GOT3 (cell line): ENCODE data around the gene PEX11G.

Experiments
- DNase-seq: peaks from one replicate; lab custom pipeline; 2025; ENCODE audit warnings: mixed read lengths; lab: John Stamatoyannopoulos, UW

PEX11G gene

DNA sequence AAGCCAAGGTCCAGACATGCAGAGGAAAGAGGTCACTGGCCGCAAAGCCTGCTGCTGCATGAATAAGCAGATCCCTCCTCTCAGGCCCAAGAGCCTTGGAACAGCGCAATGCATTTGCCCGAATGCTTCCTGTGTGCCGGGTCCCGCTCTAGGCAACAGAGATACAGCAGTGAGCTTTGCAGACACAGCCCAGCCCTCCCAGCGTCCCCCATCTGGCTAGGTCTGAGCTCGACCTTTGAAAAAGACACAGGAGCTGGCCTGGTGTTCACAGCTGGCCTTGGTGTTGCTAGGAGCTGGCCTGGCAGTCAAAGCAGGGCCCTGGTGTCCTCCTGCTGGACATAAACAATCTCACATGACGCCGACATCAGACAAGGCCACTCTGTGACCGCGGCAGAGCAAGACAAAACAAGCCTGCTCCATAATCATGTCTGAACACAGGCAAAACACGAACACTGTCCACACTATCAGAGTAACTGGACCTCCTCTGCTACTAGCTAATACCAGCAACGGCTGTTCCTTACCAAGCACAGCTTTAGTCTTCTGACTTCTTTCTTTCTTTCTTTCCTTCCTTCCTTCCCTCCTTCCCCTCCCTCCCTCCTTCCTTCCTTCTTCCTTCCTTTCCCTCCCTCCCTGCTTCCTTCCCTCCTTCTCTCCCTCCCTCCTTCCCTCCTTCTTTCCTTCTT is 5.7 kb upstream of the PEX11G start:
- no peak for DNase-seq

DNA sequence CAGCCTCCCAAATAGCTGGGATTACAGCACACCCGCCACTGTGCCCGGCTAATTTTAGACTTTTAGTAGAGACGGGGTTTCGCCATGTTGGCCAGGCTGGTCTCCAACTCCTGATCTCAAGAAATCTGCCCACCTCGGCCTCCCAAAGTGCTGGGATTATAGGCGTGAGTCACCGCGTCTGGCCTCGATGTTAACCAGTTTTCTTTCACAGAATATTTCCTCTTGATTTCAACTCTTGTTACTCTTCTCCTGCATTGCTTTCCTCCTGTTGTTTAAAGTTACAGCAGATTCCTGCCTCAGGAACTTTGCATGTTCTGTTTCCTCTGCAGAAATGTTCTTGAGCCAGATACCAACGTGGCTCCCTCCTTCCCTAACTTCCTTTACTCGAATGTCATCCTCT is 3.7 kb upstream of the PEX11G start:
- DNase-seq, result no peak

GRCh38 chr19:7492142-7492541 is 3.3 kb upstream of the PEX11G start:
- no peak for DNase-seq

DNA sequence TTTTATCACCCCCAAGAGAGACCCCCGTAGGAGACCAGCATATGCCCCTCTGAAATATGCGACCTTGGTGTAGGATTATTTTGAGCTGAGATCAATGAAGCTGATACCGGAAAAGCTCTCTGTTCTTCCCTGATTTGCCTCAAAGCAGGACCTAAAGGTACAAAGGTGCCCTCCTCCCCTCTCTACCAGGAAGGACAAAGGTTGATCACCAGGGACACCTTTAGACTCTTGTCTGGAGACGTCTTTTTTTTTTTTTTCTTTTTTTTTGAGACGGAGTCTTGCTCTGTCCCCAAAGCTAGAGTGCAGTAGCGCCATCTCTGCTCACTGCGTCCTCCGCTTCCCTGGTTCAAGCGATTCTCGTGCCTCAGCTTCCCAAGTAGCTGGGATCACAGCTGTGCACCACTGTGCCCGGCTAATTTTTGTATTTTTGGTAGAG is 792 bp upstream of the PEX11G start:
- DNase-seq, result no peak

GRCh38 chr19:7486923-7487322 is 1.9 kb downstream of the PEX11G start:
- DNase-seq, result no peak

DNA sequence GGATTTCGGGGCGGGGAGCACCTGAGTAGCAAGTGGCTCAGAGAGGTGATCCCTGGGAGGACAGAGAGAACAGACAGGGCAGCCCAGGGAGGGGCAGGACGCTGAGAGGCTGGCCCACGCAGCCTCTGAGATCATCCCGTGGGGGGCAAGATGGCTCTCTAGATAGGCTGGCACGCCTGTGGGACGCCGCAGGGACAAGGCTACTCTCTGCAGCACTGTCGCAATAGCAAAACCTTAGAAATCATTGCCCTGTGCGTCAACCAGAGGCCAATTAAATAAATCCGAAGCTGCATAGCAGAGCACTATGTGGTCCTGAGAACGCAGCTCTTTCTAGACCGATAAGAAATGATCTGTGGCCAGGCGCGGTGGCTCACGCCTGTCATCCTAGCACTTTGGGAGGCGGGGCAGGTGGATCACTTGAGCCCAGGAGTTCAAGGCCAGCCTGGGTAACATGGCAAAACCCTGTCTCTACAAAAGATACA is 5.1 kb downstream of the PEX11G start:
- no peak for DNase-seq

GRCh38 chr19:7482584-7483439 is 6.0 kb downstream of the PEX11G start:
- no peak for DNase-seq

DNA sequence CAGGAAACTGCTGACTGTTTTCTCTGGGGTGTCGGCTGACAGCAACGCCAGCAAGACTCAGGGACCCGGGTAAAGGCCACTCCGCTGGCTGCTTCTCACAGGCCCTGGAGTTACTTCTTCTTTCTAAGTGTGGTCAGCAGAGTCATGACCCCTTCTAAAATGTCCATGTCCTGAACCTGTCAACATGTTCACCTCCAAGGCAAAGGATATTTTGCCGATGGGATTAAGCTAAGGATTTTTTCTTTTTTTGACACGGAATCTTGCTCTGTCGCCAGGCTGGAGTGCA is 7.9 kb downstream of the PEX11G start:
- DNase-seq, result no peak

GRCh38 chr19:7480222-7480969 is 8.4 kb downstream of the PEX11G start:
- no peak for DNase-seq

GRCh38 chr19:7478843-7479227 is 10.0 kb downstream of the PEX11G start:
- DNase-seq, result no peak

GRCh38 chr19:7478173-7478842 is 10.5 kb downstream of the PEX11G start:
- DNase-seq, result no peak

DNA sequence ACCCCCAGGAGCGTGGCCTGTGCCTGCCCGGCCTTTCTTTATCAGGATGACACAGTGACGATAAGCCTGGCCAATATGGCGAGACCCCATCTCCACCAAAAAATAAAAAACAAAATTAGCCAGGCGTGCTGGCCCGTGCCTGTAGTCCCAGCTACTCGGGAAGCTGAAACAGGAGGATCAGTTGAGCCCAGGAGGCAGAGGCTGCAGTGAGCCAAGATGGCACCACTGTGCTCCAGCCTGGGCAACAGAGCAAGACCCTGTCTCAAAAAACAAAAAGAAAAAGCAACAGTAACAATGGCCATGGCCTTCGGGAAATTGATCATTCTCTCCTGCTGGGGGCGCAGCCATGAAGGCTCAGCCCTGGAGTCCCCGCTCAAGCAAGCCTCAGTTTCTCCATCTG is 11.1 kb downstream of the PEX11G start:
- no peak for DNase-seq

DNA sequence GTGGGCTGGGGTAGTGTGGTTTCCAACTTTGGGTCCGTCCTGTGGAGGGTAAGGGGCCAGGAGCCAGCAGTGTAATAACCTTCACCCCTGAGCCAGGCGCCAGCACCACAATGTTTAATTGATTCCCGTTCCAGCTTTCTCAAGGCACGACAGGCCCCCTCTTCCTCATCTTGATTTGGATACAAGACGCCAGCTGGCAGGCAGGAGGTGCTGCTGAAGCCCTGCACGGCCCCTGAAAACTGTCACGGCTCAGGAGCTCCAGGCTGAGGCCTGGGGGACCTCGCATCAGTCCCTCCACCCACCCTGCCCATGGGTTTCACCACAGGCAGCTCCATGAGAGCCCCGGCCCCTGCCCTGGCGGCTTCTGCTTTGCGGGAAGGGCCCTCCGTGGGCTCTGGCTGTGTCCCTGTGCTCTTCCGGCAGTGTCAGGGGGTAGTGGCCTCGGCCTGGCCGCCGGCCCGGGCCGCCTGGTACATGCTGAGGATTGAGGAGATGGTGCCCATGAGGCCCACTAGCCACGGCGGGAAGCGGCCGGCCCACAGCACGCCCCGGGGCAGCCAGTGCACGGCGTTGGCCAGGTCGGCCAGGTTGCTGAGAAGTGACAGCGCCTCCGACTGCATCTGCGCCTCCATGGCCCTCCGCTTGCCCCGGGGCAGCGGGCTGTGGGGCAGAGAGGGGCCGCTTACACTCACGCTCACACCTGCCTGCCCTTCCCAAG is 11.9 kb downstream of the PEX11G start:
- no peak for DNase-seq

DNA sequence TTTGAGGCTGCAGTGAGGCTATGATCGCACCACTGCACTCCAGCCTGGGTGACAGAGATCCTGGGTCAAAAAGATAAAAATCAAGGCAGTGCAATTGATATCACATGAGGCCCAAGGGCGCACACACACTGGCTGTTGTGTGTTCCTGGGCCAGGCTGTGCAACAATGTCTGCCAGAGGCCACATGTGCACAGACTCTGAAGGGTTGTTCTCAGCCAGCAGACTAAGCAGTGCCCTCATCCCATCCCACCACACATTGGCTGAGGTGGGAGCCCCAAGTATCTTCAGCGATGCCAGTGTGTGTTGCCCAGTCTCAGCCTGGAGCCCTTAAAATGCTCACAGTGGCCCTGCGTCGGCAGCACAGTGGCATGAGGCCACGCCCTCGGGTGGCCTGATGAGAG is 12.6 kb downstream of the PEX11G start:
- DNase-seq, result no peak

- DNase-seq, result no peak
Observed at GRCh38 chr19:7475665-7476064, 13.2 kb downstream of the PEX11G start.

GRCh38 chr19:7471696-7472615 is 16.9 kb downstream of the PEX11G start:
- no peak for DNase-seq

DNA sequence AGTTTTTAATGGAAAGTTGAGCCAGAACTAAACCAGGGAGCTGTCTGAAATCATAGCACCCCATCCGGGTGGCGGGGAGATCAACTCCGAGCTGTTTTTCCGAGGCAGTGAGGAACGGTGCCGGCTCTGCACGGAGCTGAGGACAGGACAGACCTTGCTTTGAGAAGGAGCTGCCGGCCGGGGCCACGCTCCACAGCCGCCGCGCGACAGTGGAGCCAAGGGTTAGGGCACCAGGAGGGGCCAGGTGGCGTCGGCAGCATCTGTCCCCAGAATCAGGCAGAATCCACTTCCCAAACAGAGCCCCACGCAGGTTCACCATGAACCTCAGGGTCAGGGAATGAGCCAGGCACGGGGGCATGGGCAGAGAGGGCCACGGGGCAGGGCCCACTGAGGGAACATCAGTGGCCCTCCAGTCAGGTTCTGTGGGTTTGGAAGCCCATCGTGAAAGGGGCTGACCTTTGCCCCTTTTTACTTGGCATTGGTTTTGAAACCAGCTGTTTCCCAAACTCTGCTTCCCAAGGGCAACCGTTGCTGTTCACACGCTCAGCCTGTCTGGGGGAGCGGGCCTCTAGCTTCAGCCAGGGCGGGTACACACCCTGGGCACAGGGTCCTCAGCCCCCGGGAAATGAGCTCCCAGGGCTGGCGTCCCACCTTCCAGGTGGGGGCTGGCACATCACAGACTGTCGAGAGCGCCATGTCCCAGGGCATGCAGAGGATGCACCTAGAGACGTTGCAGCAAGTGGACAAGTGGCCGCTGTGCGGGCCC is 18.1 kb downstream of the PEX11G start:
- no peak for DNase-seq

- no peak for DNase-seq
Observed at GRCh38 chr19:7469669-7470285, 19.1 kb downstream of the PEX11G start.

DNA sequence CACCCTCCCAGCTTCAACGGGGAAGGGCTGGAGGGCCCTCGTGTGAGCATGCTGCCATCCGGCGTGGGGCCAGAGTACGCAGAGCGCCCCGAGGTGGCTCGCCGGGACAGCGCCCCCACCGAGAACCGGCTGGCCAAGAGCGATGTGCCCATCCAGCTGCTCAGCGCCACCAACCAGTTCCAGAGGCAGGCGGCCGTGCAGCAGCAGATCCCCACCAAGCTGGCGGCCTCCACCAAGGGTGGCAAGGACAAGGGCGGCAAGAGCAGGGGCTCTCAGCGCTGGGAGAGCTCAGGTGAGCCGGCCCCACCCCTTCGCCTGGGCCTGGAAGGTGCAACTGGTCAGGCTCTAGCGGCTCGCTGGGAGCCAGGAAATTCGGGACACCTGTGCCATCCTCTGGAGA is 20.0 kb downstream of the PEX11G start:
- no peak for DNase-seq
